NCI-H1436 (cell line): ENCODE data around the gene RTRAF.

ENCODE experiments used
- DNase-seq: peaks from one replicate; lab custom pipeline; 2025; lab: John Stamatoyannopoulos, UW

The RTRAF gene

DNA sequence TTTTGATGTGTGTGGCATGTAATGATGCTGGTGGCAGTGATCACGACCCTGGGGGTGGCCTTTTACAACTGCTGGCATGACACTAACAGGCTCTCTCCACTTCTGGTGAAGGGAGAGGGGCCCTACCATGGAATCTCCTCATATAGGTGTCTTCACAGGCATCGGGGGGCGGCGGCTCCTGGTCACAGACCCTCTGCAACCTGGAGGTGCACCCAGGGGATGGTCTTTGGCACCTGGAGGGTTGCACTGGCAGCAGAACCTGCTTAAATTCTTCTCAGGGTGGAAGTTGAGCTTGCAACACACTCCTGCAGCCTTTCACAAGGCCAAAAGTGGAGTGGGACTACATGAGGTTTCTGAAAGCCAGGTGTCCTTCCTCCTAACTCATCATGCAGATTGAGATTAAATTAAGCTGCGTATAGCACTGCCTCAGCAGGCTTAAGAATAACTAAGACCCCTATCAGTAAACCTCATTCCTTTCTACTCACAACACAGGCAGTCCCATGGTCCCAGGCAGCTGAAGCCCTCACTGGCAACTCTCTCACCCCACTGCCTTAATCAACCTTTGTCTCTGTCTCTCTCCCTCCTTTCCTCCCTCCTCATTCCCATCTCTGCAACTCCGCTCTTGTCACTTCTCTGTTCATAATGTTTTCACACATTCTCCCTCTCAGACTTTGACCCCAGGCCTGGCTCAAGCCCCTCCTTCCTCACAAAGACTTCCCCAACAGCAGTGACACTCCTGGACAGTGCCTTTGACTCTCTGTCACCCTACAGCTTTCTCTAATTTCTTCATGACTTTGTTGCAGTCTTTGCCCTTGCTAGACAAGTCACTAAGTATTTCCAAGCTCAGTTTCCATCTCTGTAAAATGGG, 60.6 kb downstream of the RTRAF start:
- DNase-seq: no peak

DNA sequence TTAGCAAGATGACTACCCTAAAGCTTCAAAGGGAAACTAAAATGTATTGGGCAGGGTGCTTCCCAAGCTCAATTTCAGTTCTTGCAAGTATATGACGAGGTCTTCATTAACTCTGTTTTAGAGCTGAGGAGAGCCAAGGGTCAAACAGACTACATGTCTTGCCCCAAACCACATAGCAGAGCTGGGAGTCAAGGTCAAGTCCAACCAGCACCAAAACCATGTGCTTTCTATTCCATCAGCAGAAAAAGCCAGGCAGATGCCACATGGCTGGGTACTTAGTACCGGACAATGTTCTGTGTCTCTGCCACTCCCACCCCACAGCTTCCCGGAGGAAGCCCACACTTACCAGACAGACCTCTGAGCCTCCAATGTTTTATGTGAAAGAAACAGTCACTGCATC, 61.9 kb downstream of the RTRAF start:
- no peak for DNase-seq

DNA sequence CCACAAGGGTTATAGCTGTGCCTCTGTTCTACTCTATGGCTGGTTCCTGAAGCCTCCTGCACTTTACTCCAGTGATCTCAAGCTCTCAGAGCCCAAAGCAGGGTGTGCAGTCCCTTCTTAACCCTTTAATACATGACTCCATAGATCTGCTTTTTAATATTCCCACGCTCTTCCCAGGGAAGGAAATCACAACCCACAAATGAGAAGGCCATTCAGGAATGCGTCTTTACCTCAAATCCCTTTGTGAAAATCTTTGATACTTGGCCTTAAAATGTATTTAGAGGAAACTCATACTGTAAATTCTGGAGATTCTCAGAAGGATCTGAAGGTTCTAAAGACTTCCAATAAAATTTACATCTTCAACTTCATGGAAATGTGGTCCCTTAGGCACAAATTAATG, 62.5 kb downstream of the RTRAF start:
- no peak for DNase-seq

DNA sequence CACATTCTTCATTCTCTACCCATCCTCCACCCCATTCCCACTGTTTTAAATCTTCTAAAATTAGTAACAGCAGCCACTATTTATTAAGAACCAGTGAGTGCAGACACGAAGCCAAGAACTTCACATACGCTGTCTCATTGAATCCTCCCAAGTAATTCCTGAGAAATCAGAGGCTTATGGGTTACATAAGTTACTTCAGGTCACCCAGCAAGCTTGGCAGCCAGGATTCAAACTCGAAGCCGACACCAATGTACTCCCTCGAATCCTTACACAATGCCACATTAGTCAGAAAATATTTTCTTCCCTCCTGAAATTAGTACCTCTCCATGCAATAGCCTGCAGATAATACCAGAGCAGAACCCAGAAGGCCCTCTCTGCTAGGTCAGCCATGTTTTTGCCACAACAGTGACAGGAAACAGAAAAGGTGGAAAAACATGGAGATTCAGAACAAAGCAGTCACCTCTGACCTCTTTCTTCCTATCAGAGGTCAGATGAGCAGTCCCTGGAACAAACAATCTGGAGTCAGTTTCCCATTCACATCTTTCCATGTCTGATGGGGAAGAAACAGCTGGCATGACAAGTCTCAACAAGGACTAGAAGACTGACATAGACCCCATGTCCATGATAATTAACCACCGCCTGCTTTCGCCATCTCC, 63.1 kb downstream of the RTRAF start:
- no peak for DNase-seq

DNA sequence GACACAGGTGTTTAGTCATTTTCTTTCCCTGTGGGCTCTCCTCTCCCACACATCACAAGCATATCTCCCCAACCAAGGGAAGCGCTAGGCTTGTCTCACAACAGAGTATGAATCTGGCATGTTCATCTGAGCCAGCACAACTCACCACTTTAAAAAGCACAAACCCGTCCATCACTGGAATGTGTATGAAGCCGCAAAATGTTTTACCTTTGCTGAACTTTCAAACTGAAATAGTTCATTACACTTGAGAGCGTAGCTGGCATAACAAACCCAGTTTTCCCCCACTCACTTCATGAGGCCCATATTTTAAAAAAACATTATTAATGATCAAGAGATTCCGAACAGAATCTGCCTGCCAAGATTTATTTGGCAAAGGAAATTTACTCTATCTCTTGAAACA, 63.7 kb downstream of the RTRAF start:
- DNase-seq: no peak

DNA sequence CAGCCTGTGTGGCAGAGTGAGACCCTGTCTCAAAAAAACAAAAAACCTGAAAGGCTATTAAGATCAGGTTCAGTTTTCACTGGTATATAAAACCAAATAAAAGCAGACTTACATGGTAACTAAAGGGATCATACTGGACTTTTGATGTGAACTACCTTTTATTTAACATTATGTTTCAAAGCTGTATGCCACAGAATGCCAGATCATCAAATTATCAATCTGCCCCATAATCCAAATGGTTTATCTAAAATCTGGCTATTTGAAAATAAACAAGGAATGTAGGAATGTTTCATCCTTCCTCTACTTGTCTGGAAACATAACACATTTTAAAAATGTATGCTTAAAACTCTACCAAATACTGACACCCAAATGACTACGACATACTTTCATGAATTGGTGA, 65.3 kb downstream of the RTRAF start:
- no peak for DNase-seq

DNA sequence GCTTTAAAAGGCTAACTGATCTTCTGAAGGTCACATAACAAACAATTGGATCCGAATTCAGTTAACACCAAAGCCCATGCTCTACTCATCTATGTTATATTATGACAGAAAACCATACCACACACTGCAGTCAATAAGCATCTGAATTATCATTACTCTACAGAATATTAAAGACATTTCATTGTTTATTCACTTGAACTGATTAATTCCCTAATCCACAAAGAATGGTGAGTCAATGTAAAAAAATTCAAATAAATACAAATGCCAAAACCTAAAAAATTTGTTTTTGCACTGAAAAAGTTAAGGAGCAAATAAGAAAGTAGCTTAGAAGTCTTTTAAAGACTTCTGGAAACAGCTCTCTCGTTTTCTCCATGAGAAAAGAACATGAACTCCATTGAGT, 65.8 kb downstream of the RTRAF start:
- no peak for DNase-seq

DNA sequence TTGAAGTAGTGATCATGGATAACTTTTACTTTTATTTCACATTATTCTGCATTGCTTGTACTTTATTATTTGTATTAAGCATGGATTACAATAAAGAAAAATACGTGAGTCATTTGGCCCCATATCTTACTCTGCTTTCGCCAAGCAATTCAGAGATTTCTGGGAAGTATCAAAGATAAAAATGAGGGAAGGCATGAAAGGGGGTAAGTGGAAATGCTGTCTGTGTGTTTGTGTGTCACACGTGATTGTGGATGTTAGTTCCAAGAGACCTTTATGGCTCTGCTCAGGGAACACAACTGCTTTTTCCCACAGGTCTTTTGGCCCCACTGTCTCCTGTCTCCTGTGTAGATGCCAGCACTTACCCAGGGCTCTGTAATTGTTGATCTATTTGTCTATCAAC, 69.0 kb downstream of the RTRAF start:
- DNase-seq: no peak

DNA sequence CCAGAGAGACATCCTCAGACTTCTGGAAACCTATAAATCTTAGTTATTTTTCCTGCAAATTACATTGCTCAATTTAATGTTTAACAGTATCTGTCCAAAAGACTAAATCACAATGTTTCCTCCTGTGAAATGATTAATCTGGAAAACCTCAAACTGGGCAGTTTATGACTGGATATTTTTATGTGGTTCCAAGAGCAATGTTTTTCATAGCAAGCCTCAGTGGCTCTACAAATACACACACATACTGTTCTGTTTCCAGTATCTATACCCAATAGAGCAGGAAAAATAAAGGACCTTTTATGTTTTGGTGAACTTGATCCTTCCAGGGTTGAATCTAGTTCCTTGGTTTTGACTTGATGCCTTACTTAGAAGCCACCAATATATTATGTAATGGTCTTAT, 70.3 kb downstream of the RTRAF start:
- DNase-seq: no peak

DNA sequence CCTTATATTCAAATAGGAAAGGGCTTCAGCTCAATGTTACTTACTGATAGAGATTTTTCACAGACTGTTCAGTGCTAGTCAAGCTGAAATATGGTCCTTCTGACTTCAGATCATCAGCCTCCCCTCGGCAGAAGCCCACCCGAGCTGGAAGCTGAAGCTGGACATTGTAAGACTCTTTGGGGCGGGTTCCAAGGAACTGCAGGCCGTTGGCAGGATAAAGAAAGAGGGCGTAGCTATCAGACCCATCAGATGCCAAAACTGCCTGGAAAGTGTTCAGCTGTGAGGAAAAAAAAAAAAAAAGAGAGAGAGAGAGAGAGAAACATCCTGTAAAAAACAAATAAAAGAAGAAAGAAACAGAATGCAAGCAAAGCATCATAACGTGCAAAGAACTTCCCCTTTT, 70.7 kb downstream of the RTRAF start:
- no peak for DNase-seq
